NCI-H128 (cell line): Measurements from ENCODE around the gene GPD2.
"Not testable (repeated sequence)": the region's sequence is repeated elsewhere in the genome, so short reads cannot be mapped to it uniquely, and the experiment has no call there.

Experiments
- DNase-seq: peaks from one replicate; lab custom pipeline; 2025; ENCODE audit not compliant: unreplicated experiment; lab: John Stamatoyannopoulos, UW

The GPD2 gene

GRCh38 chr2:156474401-156474800 is 38.2 kb downstream of the GPD2 start:
- no peak for DNase-seq

- no peak for DNase-seq
Measured at GRCh38 chr2:156476021-156476849, 40.1 kb downstream of the GPD2 start.

- DNase-seq = no peak
Measured at GRCh38 chr2:156476850-156477206, 40.6 kb downstream of the GPD2 start.

GRCh38 chr2:156480376-156480775 is 44.2 kb downstream of the GPD2 start:
- no peak for DNase-seq

- DNase-seq = no peak
Measured at GRCh38 chr2:156481312-156481711, 45.1 kb downstream of the GPD2 start.

GRCh38 chr2:156483741-156484173 is 47.6 kb downstream of the GPD2 start:
- DNase-seq = no peak

GRCh38 chr2:156486147-156486546 is 50.0 kb downstream of the GPD2 start:
- DNase-seq = no peak

GRCh38 chr2:156486614-156487013 is 50.4 kb downstream of the GPD2 start:
- no peak for DNase-seq

GRCh38 chr2:156489195-156489594 is 53.0 kb downstream of the GPD2 start:
- no peak for DNase-seq

- DNase-seq = no peak
Measured at GRCh38 chr2:156489750-156490465, 53.7 kb downstream of the GPD2 start.

- DNase-seq = no peak
Measured at GRCh38 chr2:156490466-156490840, 54.3 kb downstream of the GPD2 start.

GRCh38 chr2:156491176-156491575 is 55.0 kb downstream of the GPD2 start:
- no peak for DNase-seq

- DNase-seq = no peak
Measured at GRCh38 chr2:156492979-156493378, 56.8 kb downstream of the GPD2 start.

GRCh38 chr2:156495998-156496397 is 59.8 kb downstream of the GPD2 start:
- DNase-seq = not testable (repeated sequence)

GRCh38 chr2:156505696-156506095 is 69.5 kb downstream of the GPD2 start:
- DNase-seq = no peak

GRCh38 chr2:156511122-156511521 is 74.9 kb downstream of the GPD2 start:
- DNase-seq = no peak

- DNase-seq = no peak
Measured at GRCh38 chr2:156511803-156512202, 75.6 kb downstream of the GPD2 start.

GRCh38 chr2:156512451-156512850 is 76.3 kb downstream of the GPD2 start:
- DNase-seq = no peak

- no peak for DNase-seq
Measured at GRCh38 chr2:156513219-156513618, 77.0 kb downstream of the GPD2 start.

GRCh38 chr2:156517419-156517818 is 81.2 kb downstream of the GPD2 start:
- no peak for DNase-seq

- DNase-seq = no peak
Measured at GRCh38 chr2:156518138-156518537, 82.0 kb downstream of the GPD2 start.

- no peak for DNase-seq
Measured at GRCh38 chr2:156522864-156523440, 86.8 kb downstream of the GPD2 start.
